ENCODE results near the gene CNTNAP2. TPM values are rescaled to one million over a fixed set of nuclear protein-coding genes. Genes with fewer than 3 reads are reported as not detected.

The CNTNAP2 gene
- total RNA-seq, 1 donor from 2014 or later = not detected

DNA sequence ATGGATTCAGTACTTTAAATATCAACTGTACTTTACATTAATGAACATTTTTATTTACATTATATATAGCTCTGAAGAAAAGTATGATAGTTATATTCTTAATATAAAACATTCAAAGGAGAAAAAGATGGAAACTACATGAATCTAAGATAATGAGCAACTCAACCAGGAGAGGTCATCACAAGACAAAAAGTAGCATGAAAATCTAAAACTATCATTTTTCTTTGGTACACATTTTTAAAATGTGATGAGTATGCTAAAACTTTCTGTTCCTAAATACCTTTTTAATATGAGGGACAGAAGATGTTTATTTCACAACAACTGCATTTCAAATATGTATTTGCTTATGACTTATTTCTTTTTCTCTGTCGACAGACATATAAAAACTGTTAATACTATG is 2.4 kb downstream of the CNTNAP2 start:
- H3K36me3 Mint-ChIP-seq (ENCODE audit: low read depth) = no peaks in the 10 kb centered on the region
- no peak overlapping the region for H3K27ac Mint-ChIP-seq
- intact Hi-C loops (cut with micrococcal nuclease) = no loop called here
- H3K4me1 Mint-ChIP-seq (ENCODE audit: low read depth) = peaks cover 4% of the 10 kb centered on the region
- no peaks in the 10 kb centered on the region for H3K9me3 Mint-ChIP-seq
- peaks cover 12% of the 10 kb centered on the region for H3K27me3 Mint-ChIP-seq (ENCODE audit: insufficient read depth)
- H3K4me3 Mint-ChIP-seq = no peak overlapping the region
- no peak for DNase-seq (ENCODE audit: low spot score)

DNA sequence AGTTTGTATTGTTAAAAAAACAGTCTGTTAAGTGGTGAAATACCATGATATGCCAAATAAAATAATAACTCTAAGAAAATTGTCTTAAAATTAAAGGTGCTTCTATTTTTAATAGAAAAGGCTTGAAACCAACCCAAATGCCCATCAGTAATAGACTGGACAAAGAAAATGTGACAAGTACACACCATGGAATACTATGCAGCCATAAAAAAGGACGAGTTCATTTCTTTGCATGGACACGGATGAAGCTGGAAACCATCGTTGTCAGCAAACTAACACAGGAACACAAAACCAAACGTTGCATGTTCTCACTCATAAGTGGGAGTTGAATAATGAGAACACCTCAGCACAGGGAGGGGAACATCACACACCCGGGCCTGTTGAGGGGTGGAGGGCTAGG is 7.1 kb downstream of the CNTNAP2 start:
- H3K9me3 Mint-ChIP-seq = no peaks in the 10 kb centered on the region
- no peak for DNase-seq (ENCODE audit: low spot score)
- H3K36me3 Mint-ChIP-seq (ENCODE audit: low read depth) = no peaks in the 10 kb centered on the region
- intact Hi-C loops (cut with micrococcal nuclease) = no loop called here
- H3K27ac Mint-ChIP-seq = no peak overlapping the region
- H3K27me3 Mint-ChIP-seq (ENCODE audit: insufficient read depth) = no peaks in the 10 kb centered on the region
- H3K4me1 Mint-ChIP-seq (ENCODE audit: low read depth) = no peaks in the 10 kb centered on the region
- no peak overlapping the region for H3K4me3 Mint-ChIP-seq

- Mint-ChIP-seq H3K4me1 (ENCODE audit: low read depth) (no peaks in the 10 kb centered on the region), H3K27me3 (ENCODE audit: insufficient read depth) (no peaks in the 10 kb centered on the region), H3K36me3 (ENCODE audit: low read depth) (no peaks in the 10 kb centered on the region), H3K4me3 (no peak overlapping the region), H3K27ac (no peak overlapping the region), H3K9me3 (peaks cover 2% of the 10 kb centered on the region)
- intact Hi-C loops (cut with micrococcal nuclease) = no loop called here
- DNase-seq (ENCODE audit: low spot score) = no peak
Measured at GRCh38 chr7:146126767-146127509, 10.3 kb downstream of the CNTNAP2 start.

DNA sequence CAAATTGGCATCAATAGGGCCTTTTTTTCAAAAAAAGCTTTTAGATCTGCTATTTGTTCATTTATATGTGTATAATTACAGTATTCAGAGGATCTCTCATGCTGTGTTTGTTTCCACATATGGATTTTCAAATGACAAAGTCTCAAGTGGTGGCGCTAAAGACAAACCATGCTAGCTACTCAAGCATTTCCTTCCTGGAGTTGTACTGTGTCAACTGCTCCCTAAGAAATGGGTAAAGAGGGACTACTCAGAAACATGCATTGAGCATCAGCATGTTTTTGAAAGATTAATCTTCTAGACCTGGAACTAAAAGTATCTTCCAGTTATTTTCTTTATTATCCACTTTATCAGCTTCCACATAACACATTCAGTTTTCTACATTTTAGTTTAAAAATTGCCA is 12.7 kb downstream of the CNTNAP2 start:
- Mint-ChIP-seq H3K9me3 (peaks cover 4% of the 10 kb centered on the region), H3K4me1 (ENCODE audit: low read depth) (no peaks in the 10 kb centered on the region), H3K4me3 (no peak overlapping the region), H3K27ac (no peak overlapping the region), H3K36me3 (ENCODE audit: low read depth) (no peaks in the 10 kb centered on the region), H3K27me3 (ENCODE audit: insufficient read depth) (no peaks in the 10 kb centered on the region)
- intact Hi-C loops (cut with micrococcal nuclease) = no loop called here
- no peak for DNase-seq (ENCODE audit: low spot score)

DNA sequence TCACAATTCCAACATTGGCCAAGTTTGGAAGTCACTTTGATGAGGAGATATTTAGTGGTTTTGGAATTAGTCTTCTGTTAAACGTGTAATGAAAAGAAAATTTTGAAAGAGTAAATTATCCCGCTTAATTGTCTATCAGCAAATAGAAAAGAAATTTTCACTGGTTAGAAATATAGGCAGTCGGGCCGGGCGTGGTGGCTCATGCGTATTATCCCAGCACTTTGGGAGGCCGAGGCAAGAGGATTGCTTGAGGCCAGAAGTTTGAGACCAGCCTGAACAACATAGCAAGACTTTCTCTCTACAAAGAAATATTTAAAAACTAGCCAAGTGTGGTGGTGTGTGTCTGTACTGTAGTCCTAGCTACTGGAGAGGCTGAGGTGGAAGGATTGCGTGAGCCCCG is 13.4 kb downstream of the CNTNAP2 start:
- DNase-seq (ENCODE audit: low spot score) = no peak
- H3K9me3 Mint-ChIP-seq = peaks cover 4% of the 10 kb centered on the region
- H3K36me3 Mint-ChIP-seq (ENCODE audit: low read depth) = no peaks in the 10 kb centered on the region
- no peaks in the 10 kb centered on the region for H3K27me3 Mint-ChIP-seq (ENCODE audit: insufficient read depth)
- H3K4me1 Mint-ChIP-seq (ENCODE audit: low read depth) = no peaks in the 10 kb centered on the region
- H3K27ac Mint-ChIP-seq = no peak overlapping the region
- H3K4me3 Mint-ChIP-seq = no peak overlapping the region
- intact Hi-C loops (cut with micrococcal nuclease) = no loop called here

DNA sequence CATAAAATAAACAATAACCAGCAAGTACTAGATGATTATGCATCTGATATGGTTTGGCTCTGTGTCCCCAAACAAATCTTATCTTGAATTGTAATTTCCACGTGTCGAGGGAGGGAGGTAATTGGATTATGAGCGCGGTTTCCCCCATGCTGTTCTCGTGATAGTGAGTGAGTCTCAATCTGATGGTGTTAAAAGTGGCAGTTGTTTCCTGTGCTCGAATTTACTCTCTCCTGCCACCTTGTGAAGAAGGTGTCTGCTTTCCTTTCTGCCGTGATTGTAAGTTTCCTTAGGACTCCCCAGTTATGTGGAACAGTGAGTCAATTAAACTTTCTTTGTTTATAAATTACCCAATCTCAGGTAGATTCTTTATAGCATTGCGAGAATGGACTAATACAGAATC is 15.1 kb downstream of the CNTNAP2 start:
- Mint-ChIP-seq H3K36me3 (ENCODE audit: low read depth) (no peaks in the 10 kb centered on the region), H3K27me3 (ENCODE audit: insufficient read depth) (no peaks in the 10 kb centered on the region), H3K9me3 (peaks cover 4% of the 10 kb centered on the region), H3K27ac (no peak overlapping the region), H3K4me1 (ENCODE audit: low read depth) (no peaks in the 10 kb centered on the region), H3K4me3 (no peak overlapping the region)
- no peak for DNase-seq (ENCODE audit: low spot score)
- intact Hi-C loops (cut with micrococcal nuclease) = no loop called here

DNA sequence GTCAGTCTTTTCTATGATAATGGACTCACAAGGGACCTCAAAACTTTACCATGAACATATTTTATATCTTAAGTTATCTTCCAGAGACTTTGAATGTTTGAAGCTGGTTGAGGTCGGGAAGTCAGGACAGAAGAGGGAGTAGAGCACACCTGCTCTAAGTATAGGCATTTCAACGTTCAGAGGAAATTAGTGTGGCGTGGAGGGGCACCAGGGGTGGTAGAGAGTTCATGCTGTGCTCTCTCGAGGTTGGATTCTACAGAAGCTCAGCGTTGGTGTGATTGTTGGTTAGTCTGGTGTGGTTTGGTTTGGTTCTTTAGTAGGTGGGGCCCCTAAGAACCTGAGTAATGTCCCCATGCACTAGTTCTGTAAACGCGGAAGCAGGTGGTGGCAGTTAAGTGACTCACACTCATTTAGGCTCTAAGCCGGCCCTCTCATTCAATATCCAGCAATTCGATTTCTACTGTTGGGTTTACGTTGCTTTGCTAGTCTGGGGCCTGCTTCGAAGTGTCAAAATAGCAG is 19.8 kb downstream of the CNTNAP2 start:
- Mint-ChIP-seq H3K27me3 (ENCODE audit: insufficient read depth) (no peaks in the 10 kb centered on the region), H3K4me1 (ENCODE audit: low read depth) (no peaks in the 10 kb centered on the region), H3K36me3 (ENCODE audit: low read depth) (no peaks in the 10 kb centered on the region), H3K4me3 (no peak overlapping the region), H3K27ac (no peak overlapping the region), H3K9me3 (peaks cover 7% of the 10 kb centered on the region)
- no peak for DNase-seq (ENCODE audit: low spot score)
- intact Hi-C loops (cut with micrococcal nuclease) = no loop called here

DNA sequence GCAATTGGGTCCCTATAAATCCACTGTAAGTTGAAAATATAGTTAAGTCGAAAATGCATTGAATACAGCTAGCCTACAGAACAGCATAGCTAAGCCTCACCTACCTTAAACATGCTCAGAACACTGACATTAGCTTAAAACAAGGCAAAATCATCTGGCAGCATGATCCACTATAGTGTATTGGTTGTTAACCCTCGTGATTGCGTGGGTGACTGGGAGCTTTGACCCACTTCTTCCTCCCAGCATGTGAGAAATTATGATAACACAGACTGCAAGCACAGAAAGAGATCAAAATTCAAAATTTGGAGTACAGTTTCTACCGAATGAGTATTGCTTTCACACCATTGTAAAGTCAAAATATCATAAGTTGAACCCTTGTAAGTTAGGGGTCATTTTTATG is 22.3 kb downstream of the CNTNAP2 start:
- intact Hi-C loops (cut with micrococcal nuclease) = no loop called here
- Mint-ChIP-seq H3K4me3 (no peak overlapping the region), H3K9me3 (peaks cover 3% of the 10 kb centered on the region), H3K4me1 (ENCODE audit: low read depth) (no peaks in the 10 kb centered on the region), H3K27me3 (ENCODE audit: insufficient read depth) (no peaks in the 10 kb centered on the region), H3K27ac (no peak overlapping the region), H3K36me3 (ENCODE audit: low read depth) (no peaks in the 10 kb centered on the region)
- no peak for DNase-seq (ENCODE audit: low spot score)

DNA sequence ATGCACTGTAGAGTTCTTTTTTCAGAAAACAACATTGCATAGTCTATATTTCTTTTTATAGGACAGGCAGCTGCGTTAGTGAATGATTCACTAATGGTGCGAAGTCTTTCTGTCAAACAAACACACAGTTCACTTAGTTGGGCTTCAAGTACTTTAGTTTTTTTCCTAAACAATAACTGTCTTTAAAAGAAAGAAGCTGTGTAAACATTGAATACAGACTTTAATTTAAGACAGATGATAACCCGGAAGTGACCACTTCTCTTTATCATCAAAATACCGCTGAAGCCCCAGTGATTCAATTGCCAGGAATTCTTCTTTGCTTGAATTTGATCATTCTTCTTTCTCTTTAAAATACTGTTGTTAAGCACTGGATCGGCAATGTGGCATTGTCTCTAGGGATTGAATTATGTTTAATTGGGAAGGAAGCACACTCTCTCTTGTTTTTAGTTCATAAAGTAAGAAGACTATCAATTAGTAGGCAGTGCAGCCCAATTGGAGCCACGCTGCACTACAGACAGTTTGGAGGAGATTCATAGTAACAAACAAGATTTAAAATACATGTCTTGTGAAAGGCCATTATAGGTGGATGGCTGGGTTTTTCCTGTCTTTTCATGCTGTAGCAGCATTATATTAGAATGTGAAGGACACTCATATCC is 30.4 kb downstream of the CNTNAP2 start:
- no peak for DNase-seq (ENCODE audit: low spot score)
- Mint-ChIP-seq H3K9me3 (no peaks in the 10 kb centered on the region), H3K4me3 (no peak overlapping the region), H3K36me3 (ENCODE audit: low read depth) (no peaks in the 10 kb centered on the region), H3K4me1 (ENCODE audit: low read depth) (no peaks in the 10 kb centered on the region), H3K27me3 (ENCODE audit: insufficient read depth) (no peaks in the 10 kb centered on the region), H3K27ac (no peak overlapping the region)
- intact Hi-C loops (cut with micrococcal nuclease) = no loop called here

DNA sequence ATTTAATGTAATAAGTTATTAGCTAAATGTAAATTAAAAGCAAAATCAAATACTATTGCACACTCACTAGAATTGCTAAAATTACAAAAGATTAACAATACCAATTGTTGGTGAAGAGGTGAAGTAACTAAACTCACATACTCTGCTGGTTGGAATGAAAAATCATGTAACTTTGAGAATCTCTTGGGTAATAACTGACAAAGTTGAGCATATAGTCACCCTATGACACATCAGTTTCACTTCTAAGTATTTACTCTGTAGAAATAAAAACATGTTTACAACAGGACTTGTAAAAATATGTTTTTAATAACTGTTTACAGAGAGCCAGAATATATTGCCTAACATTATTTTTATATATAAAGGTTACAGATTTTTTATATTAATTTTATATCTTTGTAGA is 33.6 kb downstream of the CNTNAP2 start:
- Mint-ChIP-seq H3K27me3 (ENCODE audit: insufficient read depth) (no peaks in the 10 kb centered on the region), H3K4me1 (ENCODE audit: low read depth) (no peaks in the 10 kb centered on the region), H3K4me3 (no peak overlapping the region), H3K36me3 (ENCODE audit: low read depth) (no peaks in the 10 kb centered on the region), H3K27ac (no peak overlapping the region), H3K9me3 (no peaks in the 10 kb centered on the region)
- DNase-seq (ENCODE audit: low spot score) = no peak
- intact Hi-C loops (cut with micrococcal nuclease) = no loop called here

DNA sequence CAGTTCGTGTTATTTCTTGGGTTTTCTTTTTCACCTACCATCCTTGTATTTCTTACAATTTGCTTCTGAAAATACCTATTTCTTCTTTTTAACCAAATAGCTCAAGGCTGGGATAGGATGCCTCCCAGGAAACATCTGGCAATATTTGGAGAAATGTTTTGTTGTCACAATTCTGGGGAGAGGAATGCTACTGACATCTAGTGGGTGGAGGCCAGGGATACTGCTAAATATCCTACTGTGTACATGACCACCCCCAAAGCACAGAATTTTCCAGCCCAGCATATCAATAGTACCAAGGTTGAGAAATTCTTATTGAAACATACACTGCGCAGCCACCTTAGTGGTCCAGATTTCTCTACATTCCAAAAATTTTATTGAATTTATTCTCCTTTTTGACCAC is 55.5 kb downstream of the CNTNAP2 start:
- Mint-ChIP-seq H3K9me3 (peaks cover 8% of the 10 kb centered on the region), H3K36me3 (ENCODE audit: low read depth) (no peaks in the 10 kb centered on the region), H3K27ac (no peak overlapping the region), H3K4me3 (no peak overlapping the region), H3K4me1 (ENCODE audit: low read depth) (no peaks in the 10 kb centered on the region), H3K27me3 (ENCODE audit: insufficient read depth) (no peaks in the 10 kb centered on the region)
- intact Hi-C loops (cut with micrococcal nuclease) = no loop called here
- no peak for DNase-seq (ENCODE audit: low spot score)

- intact Hi-C loops (cut with micrococcal nuclease) = no loop called here
- H3K27ac Mint-ChIP-seq = no peak overlapping the region
- no peaks in the 10 kb centered on the region for H3K4me1 Mint-ChIP-seq (ENCODE audit: low read depth)
- peaks cover 4% of the 10 kb centered on the region for H3K9me3 Mint-ChIP-seq
- DNase-seq (ENCODE audit: low spot score) = no peak
- H3K36me3 Mint-ChIP-seq (ENCODE audit: low read depth) = no peaks in the 10 kb centered on the region
- H3K4me3 Mint-ChIP-seq = no peak overlapping the region
- H3K27me3 Mint-ChIP-seq (ENCODE audit: insufficient read depth) = no peaks in the 10 kb centered on the region
Measured at GRCh38 chr7:146175716-146176115, 59.1 kb downstream of the CNTNAP2 start.

- H3K27me3 Mint-ChIP-seq (ENCODE audit: insufficient read depth) = no peaks in the 10 kb centered on the region
- H3K9me3 Mint-ChIP-seq = peaks cover 4% of the 10 kb centered on the region
- DNase-seq (ENCODE audit: low spot score) = no peak
- no peaks in the 10 kb centered on the region for H3K4me1 Mint-ChIP-seq (ENCODE audit: low read depth)
- no peaks in the 10 kb centered on the region for H3K36me3 Mint-ChIP-seq (ENCODE audit: low read depth)
- intact Hi-C loops (cut with micrococcal nuclease) = no loop called here
- no peak overlapping the region for H3K4me3 Mint-ChIP-seq
- no peak overlapping the region for H3K27ac Mint-ChIP-seq
Measured at GRCh38 chr7:146176860-146177259, 60.3 kb downstream of the CNTNAP2 start.
